Measurements from ENCODE around the gene C9orf85.

- TF ChIP-seq CTCF (IDR thresholded peaks at IDR 0.05) (no peak), POLR2A (IDR thresholded peaks at IDR 0.05) (no peak), POLR2AphosphoS5 (IDR thresholded peaks at IDR 0.05) (no peak)
Observed at GRCh38 chr9:71863631-71864030, 47.8 kb upstream of the C9orf85 start.
